Islet precursor cell (in vitro differentiated cells): Measurements from ENCODE around the gene NR5A1.

Experiments
- DNase-seq: peaks from one replicate; pipeline ENCODE4 v3.0.0-alpha.2; 2018

Gene NR5A1

DNA sequence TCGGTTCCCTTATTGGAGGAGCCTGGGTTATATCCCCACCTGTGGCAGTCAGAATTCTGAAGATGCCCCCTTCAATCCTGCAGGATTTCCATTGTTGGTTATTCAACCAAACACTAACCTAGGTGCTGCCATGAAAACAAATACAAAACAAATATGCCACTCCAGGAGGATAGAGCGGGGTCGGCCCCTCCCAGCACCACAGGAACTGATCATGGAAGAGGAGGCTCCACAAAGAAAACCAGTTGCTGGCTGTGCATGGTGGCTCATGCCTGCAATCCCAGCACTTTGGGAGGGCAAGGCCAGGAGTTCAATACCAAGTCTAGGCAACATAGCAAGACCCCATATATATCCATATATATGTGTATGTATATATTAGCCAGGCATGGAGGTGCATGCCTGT, 70.1 kb downstream of the NR5A1 start:
- DNase-seq = peak; percentile 23

DNA sequence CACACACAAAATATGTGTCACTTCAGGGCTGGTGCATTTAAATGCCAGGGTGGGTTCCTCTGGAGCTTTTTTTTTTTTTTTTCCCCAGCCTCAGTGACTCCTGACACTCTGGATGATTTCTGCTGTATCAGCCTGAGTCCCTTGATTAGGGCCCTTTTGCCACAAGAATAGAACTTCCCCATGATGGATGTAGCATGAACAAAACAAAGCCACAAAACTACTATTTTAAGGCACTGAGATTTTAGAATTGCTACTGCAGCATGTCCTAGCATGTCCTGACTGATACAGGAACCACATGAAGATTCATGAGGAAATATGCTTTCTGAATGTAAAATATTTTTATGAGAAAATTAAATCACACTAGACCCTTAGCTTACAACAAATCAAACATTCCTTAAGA, 70.9 kb downstream of the NR5A1 start:
- DNase-seq = peak; percentile 1
